ENCODE measurements around the gene IGSF8. TPM values are rescaled to one million over a fixed set of nuclear protein-coding genes. Genes with fewer than 3 reads are reported as not detected.

Gene IGSF8
- total and polyA plus RNA-seq, 2 donors (not counting 3 experiments of a cell fraction or from before 2014, with no cell fraction given) = 9.5 to 17.5 TPM

DNA sequence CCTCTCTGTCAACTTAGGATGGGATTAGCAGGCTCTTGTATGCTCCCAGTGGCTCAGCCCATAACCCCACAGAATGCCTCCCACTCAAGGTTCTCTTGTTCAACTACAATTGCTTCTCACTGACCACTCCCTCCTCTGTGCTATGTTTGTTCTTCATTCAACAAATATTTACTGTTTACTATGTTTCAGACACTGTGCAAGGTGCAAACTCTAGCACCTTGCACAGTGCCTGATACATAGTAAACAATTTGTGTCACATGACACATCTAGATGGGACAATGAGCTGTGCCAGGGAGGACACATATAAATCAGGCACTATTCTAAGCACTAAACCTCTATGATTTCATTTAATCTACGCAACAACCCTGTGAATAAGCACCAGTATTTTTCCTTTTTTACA lies 32.5 kb upstream of the IGSF8 start:
- Histone ChIP-seq H3K27me3 (ENCODE audit: control insufficient read depth in 2 of 2, insufficient read depth in 2 of 2, low read length in 2 of 2) (no peaks in the 10 kb centered on the region), H3K79me2 (ENCODE audit: control insufficient read depth, insufficient read depth, low read length) (no peaks in the 10 kb centered on the region), H2AFZ (ENCODE audit: low read depth, low read length) (no peak overlapping the region), H3K9me1 (replicated peaks; ENCODE audit: control insufficient read depth, extremely low read depth, insufficient read depth, low read length) (no peaks in the 10 kb centered on the region), H3K9ac (replicated peaks; ENCODE audit: extremely low read depth, insufficient read depth, low read length) (no peak overlapping the region), H3K36me3 (ENCODE audit: control insufficient read depth in 2 of 2, extremely low read depth in 1 of 2, insufficient read depth in 2 of 2, low read length in 2 of 2) (no peaks in the 10 kb centered on the region), H3K4me3 (replicated peaks in 1 of 3; ENCODE audit: insufficient read depth in 1 of 3, low read depth in 1 of 3, low read length in 3 of 3) (no peak overlapping the region), H4K20me1 (replicated peaks; ENCODE audit: control insufficient read depth, extremely low read depth, insufficient read depth, low read length) (no peaks in the 10 kb centered on the region), H3K9me3 (replicated peaks; ENCODE audit: control insufficient read depth, insufficient read depth, low read length) (no peaks in the 10 kb centered on the region), H3K4me2 (ENCODE audit: insufficient read depth, low read length) (no peak overlapping the region), H3K4me1 (ENCODE audit: control insufficient read depth, extremely low read depth, insufficient read depth, low read length) (no peaks in the 10 kb centered on the region), H3K27ac (ENCODE audit: insufficient read depth, low read depth, low read length) (no peak overlapping the region)
- intact Hi-C loops (cut with micrococcal nuclease) (no loop called here), dilution Hi-C loops (cut with MboI; ENCODE audit: extremely low pct_ligation_motif_present, low sequenced_read_pairs) (no loop called here)
- TF ChIP-seq POLR2A (IDR thresholded peaks at IDR 0.05; ENCODE audit: low read depth, low read length) (no peak), POLR2AphosphoS5 (IDR thresholded peaks at IDR 0.05; ENCODE audit: insufficient read depth, low read depth, low read length) (no peak), EZH2 (IDR thresholded peaks at IDR 0.05; ENCODE audit: borderline replicate concordance, low read depth, low read length, severe bottlenecking) (no peak)
- TF ChIP-seq, protein P1, sequence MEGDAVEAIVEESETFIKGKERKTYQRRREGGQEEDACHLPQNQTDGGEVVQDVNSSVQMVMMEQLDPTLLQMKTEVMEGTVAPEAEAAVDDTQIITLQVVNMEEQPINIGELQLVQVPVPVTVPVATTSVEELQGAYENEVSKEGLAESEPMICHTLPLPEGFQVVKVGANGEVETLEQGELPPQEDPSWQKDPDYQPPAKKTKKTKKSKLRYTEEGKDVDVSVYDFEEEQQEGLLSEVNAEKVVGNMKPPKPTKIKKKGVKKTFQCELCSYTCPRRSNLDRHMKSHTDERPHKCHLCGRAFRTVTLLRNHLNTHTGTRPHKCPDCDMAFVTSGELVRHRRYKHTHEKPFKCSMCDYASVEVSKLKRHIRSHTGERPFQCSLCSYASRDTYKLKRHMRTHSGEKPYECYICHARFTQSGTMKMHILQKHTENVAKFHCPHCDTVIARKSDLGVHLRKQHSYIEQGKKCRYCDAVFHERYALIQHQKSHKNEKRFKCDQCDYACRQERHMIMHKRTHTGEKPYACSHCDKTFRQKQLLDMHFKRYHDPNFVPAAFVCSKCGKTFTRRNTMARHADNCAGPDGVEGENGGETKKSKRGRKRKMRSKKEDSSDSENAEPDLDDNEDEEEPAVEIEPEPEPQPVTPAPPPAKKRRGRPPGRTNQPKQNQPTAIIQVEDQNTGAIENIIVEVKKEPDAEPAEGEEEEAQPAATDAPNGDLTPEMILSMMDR (IDR thresholded peaks at IDR 0.05; ENCODE audit: extremely low read depth in 1 of 2, insufficient read depth in 1 of 2, low read depth in 1 of 2, low read length in 2 of 2) = no peak
- POLR2A ChIA-PET = no interaction called here
- FAIRE-seq (no peak), DNase-seq (ENCODE audit: low read depth, low spot score) (no peak)
- CTCF ChIA-PET = interaction anchor here (1.0 to 1.1 kb wide), 2 partner anchors 22 to 121 kb away, joined by 3 to 5 read pairs; no protein-coding TSS in a partner anchor
- no TSS peak for BruUV-seq (replicated peaks)

DNA sequence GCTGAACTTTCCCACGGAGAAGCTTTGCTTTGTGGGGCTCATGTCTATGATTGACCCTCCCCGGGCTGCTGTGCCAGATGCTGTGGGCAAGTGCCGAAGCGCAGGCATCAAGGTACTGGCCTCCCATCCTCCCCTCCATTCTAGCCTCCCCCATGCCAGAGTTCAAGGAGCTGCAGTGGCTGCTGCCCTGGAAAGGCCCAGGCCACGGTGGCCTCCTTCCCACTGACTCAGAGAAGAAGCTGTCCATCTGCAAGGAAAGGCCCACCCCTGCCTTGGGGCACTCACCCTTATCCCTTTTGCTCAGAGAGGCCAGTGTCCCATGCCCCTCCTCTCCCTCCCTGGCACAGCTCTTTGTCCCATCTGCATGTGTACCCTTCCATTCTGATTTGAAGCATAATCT lies 32.1 kb upstream of the IGSF8 start:
- no TSS peak for BruUV-seq (replicated peaks)
- no peaks in the 10 kb centered on the region for H3K9me1 ChIP-seq (replicated peaks; ENCODE audit: control insufficient read depth, extremely low read depth, insufficient read depth, low read length)
- H3K9me3 ChIP-seq (replicated peaks; ENCODE audit: control insufficient read depth, insufficient read depth, low read length) = no peaks in the 10 kb centered on the region
- H3K9ac ChIP-seq (replicated peaks; ENCODE audit: extremely low read depth, insufficient read depth, low read length) = no peak overlapping the region
- H4K20me1 ChIP-seq (replicated peaks; ENCODE audit: control insufficient read depth, extremely low read depth, insufficient read depth, low read length) = no peaks in the 10 kb centered on the region
- DNase-seq (ENCODE audit: low read depth, low spot score) (no peak), FAIRE-seq (no peak)
- TF ChIP-seq FOS (IDR thresholded peaks at IDR 0.05; ENCODE audit: borderline replicate concordance, insufficient read depth, low read length) (no peak), POLR2AphosphoS5 (IDR thresholded peaks at IDR 0.05; ENCODE audit: insufficient read depth, low read depth, low read length) (no peak), POLR2A (IDR thresholded peaks at IDR 0.05; ENCODE audit: low read depth, low read length) (no peak), EZH2 (IDR thresholded peaks at IDR 0.05; ENCODE audit: borderline replicate concordance, low read depth, low read length, severe bottlenecking) (no peak), MYC (IDR thresholded peaks at IDR 0.05; ENCODE audit: low read depth, low read length) (no peak), GATA2 (IDR thresholded peaks at IDR 0.05; ENCODE audit: insufficient read depth, insufficient read length, low read depth, low read length) (no peak), JUN (IDR thresholded peaks at IDR 0.05; ENCODE audit: borderline replicate concordance, insufficient read depth, insufficient read length, low read depth) (no peak)
- TF ChIP-seq, protein P2, sequence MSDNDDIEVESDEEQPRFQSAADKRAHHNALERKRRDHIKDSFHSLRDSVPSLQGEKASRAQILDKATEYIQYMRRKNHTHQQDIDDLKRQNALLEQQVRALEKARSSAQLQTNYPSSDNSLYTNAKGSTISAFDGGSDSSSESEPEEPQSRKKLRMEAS (IDR thresholded peaks at IDR 0.05; ENCODE audit: insufficient read depth, insufficient read length) = no peak
- TF ChIP-seq, protein P1 (IDR thresholded peaks at IDR 0.05; ENCODE audit: extremely low read depth in 1 of 2, insufficient read depth in 1 of 2, low read depth in 1 of 2, low read length in 2 of 2) = no peak
- H2AFZ ChIP-seq (ENCODE audit: low read depth, low read length) = no peak overlapping the region
- H3K4me2 ChIP-seq (ENCODE audit: insufficient read depth, low read length) = no peak overlapping the region
- dilution Hi-C loops (cut with MboI; ENCODE audit: extremely low pct_ligation_motif_present, low sequenced_read_pairs) (no loop called here), intact Hi-C loops (cut with micrococcal nuclease) (no loop called here)
- no peaks in the 10 kb centered on the region for H3K4me1 ChIP-seq (ENCODE audit: control insufficient read depth, extremely low read depth, insufficient read depth, low read length)
- POLR2A ChIA-PET = no interaction called here
- no peaks in the 10 kb centered on the region for H3K79me2 ChIP-seq (ENCODE audit: control insufficient read depth, insufficient read depth, low read length)
- no peaks in the 10 kb centered on the region for H3K27me3 ChIP-seq (ENCODE audit: control insufficient read depth in 2 of 2, insufficient read depth in 2 of 2, low read length in 2 of 2)
- no peaks in the 10 kb centered on the region for H3K36me3 ChIP-seq (ENCODE audit: control insufficient read depth in 2 of 2, extremely low read depth in 1 of 2, insufficient read depth in 2 of 2, low read length in 2 of 2)
- CTCF ChIA-PET = interaction anchor here (1.0 to 1.1 kb wide), 2 partner anchors 21 to 121 kb away, joined by 3 to 5 read pairs; no protein-coding TSS in a partner anchor
- no peak overlapping the region for H3K4me3 ChIP-seq (replicated peaks in 1 of 3; ENCODE audit: insufficient read depth in 1 of 3, low read depth in 1 of 3, low read length in 3 of 3)
- no peak overlapping the region for H3K27ac ChIP-seq (ENCODE audit: insufficient read depth, low read depth, low read length)
